BE2C (cell line): Measurements from ENCODE around the gene HEBP2. TPM values are rescaled to one million over a fixed set of nuclear protein-coding genes. Genes with fewer than 3 reads are reported as not detected.
"Not testable (repeated sequence)": the region's sequence is repeated elsewhere in the genome, so short reads cannot be mapped to it uniquely, and the experiment has no call there.

Experiments
- DNase-seq: peaks from one replicate; pipeline ENCODE4 v3.0.0-alpha.2; 2020
- H3K27me3 ChIP-seq: fragments of 250-450 bp; sonication (Bioruptor Pico); 2 replicates; pipeline ENCODE4 v1.5.1; 2020; ENCODE audit warnings: mild to moderate bottlenecking
- H3K36me3 ChIP-seq: fragments of 250-450 bp; sonication (Bioruptor Pico); 2 replicates; pipeline ENCODE4 v1.5.1; 2020; ENCODE audit warnings: mild to moderate bottlenecking
- H3K4me1 ChIP-seq: fragments of 250-450 bp; sonication (Bioruptor Pico); 2 replicates; pipeline ENCODE4 v1.5.1; 2020
- H3K4me3 ChIP-seq: 2 replicates; pipeline ENCODE4 v1.5.1; 2011; ENCODE audit warnings: low read depth, low read length
- H3K9me3 ChIP-seq: fragments of 250-450 bp; sonication (Bioruptor Pico); 2 replicates; pipeline ENCODE4 v1.5.1; 2020
- polyA plus RNA-seq: library from polyadenylated mRNA; unstranded; fragments of >200 nt; gene quantifications from one replicate; pipeline ENCODE4 v1.2.1, GENCODE V29; 2012; ENCODE audit warnings: low read depth, missing spikeins; ENCODE audit not compliant: insufficient read length, insufficient read depth
- TF ChIP-seq, protein P1 (sequence below): IDR thresholded peaks from 2 replicates; pipeline ENCODE4 v1.5.1; 2012; ENCODE audit warnings: mild to moderate bottlenecking, low read depth, low read length

The HEBP2 gene
- 55.5 TPM for polyA plus RNA-seq

DNA sequence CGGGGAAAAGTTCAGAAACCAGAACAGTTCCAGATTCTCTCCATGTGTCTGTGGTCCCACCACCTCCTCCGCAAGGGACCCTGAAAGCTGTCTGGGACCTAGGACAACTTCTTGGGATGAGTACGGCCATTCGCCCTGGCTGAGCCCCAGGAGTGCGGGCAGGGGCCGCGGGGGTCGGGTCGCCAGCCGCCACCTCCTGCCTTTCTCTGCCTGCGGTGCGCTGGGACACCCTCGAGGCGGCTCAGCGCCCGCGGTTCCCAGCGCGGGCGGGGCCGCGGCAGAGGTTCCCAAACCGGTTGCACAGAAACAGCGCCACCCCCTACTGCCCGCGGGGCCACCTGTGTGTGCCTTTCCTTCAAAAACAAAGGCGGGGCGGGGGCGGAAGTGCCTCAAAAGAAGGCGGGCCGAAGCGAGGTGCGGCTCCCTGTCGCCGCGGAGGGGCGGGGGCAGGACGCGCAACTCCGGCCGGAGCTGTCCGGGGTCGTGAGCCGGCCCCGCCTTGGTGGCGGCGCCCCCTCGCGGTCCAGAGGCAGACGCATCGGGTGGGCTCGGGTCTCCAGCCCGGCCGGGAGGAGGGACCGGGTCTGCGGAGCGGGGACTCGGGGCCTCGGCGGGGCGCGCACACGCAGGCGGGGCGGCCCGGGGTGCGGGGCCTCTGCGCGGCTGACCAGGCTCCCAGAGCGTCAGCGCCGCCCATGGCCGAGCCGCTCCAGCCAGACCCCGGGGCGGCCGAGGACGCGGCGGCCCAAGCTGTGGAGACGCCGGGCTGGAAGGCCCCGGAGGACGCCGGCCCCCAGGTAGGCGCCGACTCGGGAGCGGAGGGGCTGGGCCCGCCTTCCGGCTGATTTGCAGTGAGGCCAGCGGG, at the start of gene HEBP2:
Gene HEBP2 (plus strand): TSS at position 423 of the 865 bp plus-strand sequence. CDS start 273 bp downstream, at position 696.
- 0 out of 2 replicates have a peak, but pooled peaks cover 2% of the 10 kb centered on the region for H3K4me1 ChIP-seq
- H3K4me3 ChIP-seq, result peak within 1 kb of the TSS; percentile 86
- no peaks in the 10 kb centered on the region for H3K27me3 ChIP-seq
- H3K9me3 ChIP-seq, result no peaks in the 10 kb centered on the region
- TF ChIP-seq, protein P1, sequence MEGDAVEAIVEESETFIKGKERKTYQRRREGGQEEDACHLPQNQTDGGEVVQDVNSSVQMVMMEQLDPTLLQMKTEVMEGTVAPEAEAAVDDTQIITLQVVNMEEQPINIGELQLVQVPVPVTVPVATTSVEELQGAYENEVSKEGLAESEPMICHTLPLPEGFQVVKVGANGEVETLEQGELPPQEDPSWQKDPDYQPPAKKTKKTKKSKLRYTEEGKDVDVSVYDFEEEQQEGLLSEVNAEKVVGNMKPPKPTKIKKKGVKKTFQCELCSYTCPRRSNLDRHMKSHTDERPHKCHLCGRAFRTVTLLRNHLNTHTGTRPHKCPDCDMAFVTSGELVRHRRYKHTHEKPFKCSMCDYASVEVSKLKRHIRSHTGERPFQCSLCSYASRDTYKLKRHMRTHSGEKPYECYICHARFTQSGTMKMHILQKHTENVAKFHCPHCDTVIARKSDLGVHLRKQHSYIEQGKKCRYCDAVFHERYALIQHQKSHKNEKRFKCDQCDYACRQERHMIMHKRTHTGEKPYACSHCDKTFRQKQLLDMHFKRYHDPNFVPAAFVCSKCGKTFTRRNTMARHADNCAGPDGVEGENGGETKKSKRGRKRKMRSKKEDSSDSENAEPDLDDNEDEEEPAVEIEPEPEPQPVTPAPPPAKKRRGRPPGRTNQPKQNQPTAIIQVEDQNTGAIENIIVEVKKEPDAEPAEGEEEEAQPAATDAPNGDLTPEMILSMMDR, result peak; percentile 53
- DNase-seq, result peak; percentile 97
- H3K36me3 ChIP-seq, result no peaks in the 10 kb centered on the region

- H3K9me3 ChIP-seq, result no peaks in the 10 kb centered on the region
- H3K4me3 ChIP-seq, result no peak overlapping the region
- no peaks in the 10 kb centered on the region for H3K36me3 ChIP-seq
- no peak for DNase-seq
- H3K27me3 ChIP-seq, result peaks cover 8% of the 10 kb centered on the region; the same call in 1 of the 2 replicates
- no peaks in the 10 kb centered on the region for H3K4me1 ChIP-seq
- TF ChIP-seq, protein P1, result no peak
Measured at GRCh38 chr6:138357928-138358327, 46.1 kb upstream of the HEBP2 start.

DNA sequence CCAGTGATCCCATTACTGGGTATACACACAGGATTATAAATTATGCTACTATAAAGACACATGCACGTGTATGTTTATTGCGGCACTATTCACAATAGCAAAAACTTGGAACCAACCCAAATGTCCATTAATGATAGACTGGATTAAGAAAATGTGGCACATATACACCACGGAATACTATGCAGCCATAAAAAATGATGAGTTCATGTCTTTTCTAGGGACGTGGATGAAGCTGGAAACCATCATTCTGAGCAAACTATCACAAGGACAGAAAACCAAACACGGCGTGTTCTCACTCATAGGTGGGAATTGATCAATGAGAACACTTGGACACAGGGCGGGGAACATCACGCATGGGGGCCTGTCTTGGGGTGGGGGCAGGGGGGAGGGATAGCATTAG, 35.3 kb upstream of the HEBP2 start:
- H3K27me3 ChIP-seq, DNase-seq, H3K9me3 ChIP-seq, H3K4me3 ChIP-seq, H3K36me3 ChIP-seq: not testable (repeated sequence)
- H3K4me1 ChIP-seq, result peaks cover 13% of the 10 kb centered on the region

GRCh38 chr6:138370631-138371451, 33.2 kb upstream of the HEBP2 start:
- Histone ChIP-seq H3K4me3 (no peak overlapping the region), H3K4me1 (peaks cover 16% of the 10 kb centered on the region), H3K9me3 (no peaks in the 10 kb centered on the region), H3K36me3 (no peaks in the 10 kb centered on the region), H3K27me3 (no peaks in the 10 kb centered on the region)
- TF ChIP-seq, protein P1, result no peak
- no peak for DNase-seq

DNA sequence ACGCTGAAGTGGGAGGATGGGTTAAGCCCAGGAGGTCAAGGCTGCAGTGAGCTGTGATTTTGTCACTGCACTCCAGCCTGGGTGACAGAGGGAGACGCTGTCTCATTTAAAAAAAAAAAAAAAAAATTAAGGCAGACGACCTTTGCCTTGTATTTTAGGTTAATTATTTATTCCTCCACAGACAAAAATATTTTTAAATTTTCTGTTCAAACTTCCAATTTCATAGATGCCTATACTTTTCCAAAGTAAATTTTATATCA, 32.6 kb upstream of the HEBP2 start:
- no peak overlapping the region for H3K4me3 ChIP-seq
- peak; percentile 11 for DNase-seq
- TF ChIP-seq, protein P1, result no peak
- H3K4me1 ChIP-seq, result peaks cover 16% of the 10 kb centered on the region
- no peaks in the 10 kb centered on the region for H3K27me3 ChIP-seq
- no peaks in the 10 kb centered on the region for H3K9me3 ChIP-seq
- no peaks in the 10 kb centered on the region for H3K36me3 ChIP-seq

DNA sequence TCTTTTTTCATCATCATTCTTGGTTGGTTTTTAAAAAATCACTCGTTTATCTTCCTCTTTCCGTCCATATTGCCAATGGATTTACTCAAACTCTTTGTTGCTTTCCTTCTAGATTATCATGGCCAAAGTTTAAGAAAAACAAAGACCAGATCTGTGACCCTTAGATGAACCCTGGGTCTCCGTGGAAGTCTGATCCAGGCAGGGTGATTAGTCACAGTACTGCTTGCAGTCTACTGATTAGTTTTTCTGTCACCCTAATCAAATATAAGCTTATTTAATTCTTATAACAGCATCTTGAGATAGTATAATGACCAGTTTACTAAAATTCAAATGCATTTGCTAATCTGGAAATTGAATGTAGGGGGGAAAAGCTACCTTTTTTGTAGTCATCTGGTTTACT, 32.3 kb upstream of the HEBP2 start:
- H3K27me3 ChIP-seq, result no peaks in the 10 kb centered on the region
- peak; percentile 47 for DNase-seq
- TF ChIP-seq, protein P1, result no peak
- no peaks in the 10 kb centered on the region for H3K36me3 ChIP-seq
- no peak overlapping the region for H3K4me3 ChIP-seq
- peaks cover 16% of the 10 kb centered on the region for H3K4me1 ChIP-seq
- no peaks in the 10 kb centered on the region for H3K9me3 ChIP-seq
